Muscle of leg (tissue), 11 donors: ENCODE results near the gene PAPOLA. TPM values are rescaled to one million over a fixed set of nuclear protein-coding genes. Genes with fewer than 3 reads are reported as not detected.

ENCODE experiments used
- DNase-seq: peaks from one replicate; pipeline ENCODE4 v3.0.0; 2013
- H3K27ac ChIP-seq: one replicate; pipeline ENCODE4 v1.5.1; 2013; ENCODE audit warnings: mild to moderate bottlenecking, low read length, control low read depth
- H3K27me3 ChIP-seq: one replicate; pipeline ENCODE4 v1.6.1; 2013; ENCODE audit warnings: low read length; ENCODE audit not compliant: control insufficient read depth, insufficient read depth
- H3K36me3 ChIP-seq: one replicate; pipeline ENCODE4 v1.6.1; 2013; ENCODE audit warnings: low read length; ENCODE audit not compliant: control insufficient read depth, insufficient read depth
- H3K4me1 ChIP-seq: one replicate; pipeline ENCODE4 v1.6.1; 2013; ENCODE audit warnings: low read length; ENCODE audit not compliant: control insufficient read depth, insufficient read depth
- H3K4me3 ChIP-seq: one replicate; pipeline ENCODE4 v1.5.1; 2013; ENCODE audit warnings: low read length, control low read depth
- H3K9me3 ChIP-seq: replicated peaks from 2 replicates; pipeline ENCODE4 v1.6.1; 2013; ENCODE audit warnings: low read depth, low read length; ENCODE audit not compliant: control insufficient read depth
- WGBS: methylation state at CpG from one replicate; pipeline ENCODE4 v1.1.5; 2013; ENCODE audit warnings: missing lambda C conversion rate; ENCODE audit not compliant: insufficient coverage; 5-methylcytosine and 5-hydroxymethylcytosine counted together
- polyA plus RNA-seq, 8 donors: library from polyadenylated mRNA; unstranded; fragments of 120-200 nt; gene quantifications; one replicate each; pipeline versions ENCODE4 v1.2.1 to v1.2.3, GENCODE V29; 2013; ENCODE audit warnings: inconsistent platforms in 1 of 8, low replicate concordance in 1 of 8; ENCODE audit not compliant: insufficient read length in 8 of 8, insufficient read depth in 1 of 8
- total RNA-seq: library from RNA; stranded (reverse); fragments of 120-200 nt; gene quantifications from one replicate; pipeline ENCODE4 v1.2.4, GENCODE V29; 2013

PAPOLA gene
- total and polyA plus RNA-seq, 9 donors = 72.9 to 111 (median 89.7) TPM

- Histone ChIP-seq H3K36me3 (no peaks in the 10 kb centered on the region), H3K27ac (no peak overlapping the region), H3K27me3 (peaks cover 43% of the 10 kb centered on the region), H3K9me3 (no peaks in the 10 kb centered on the region), H3K4me3 (no peak overlapping the region), H3K4me1 (peaks cover 16% of the 10 kb centered on the region)
- WGBS = 33% methylated on average over 14 of the region's 22 CpGs
- peak; percentile 61 for DNase-seq
These were observed 86.5 kb downstream of the PAPOLA start for GRCh38 chr14:96588410-96589257.

GRCh38 chr14:96589577-96589976 is 87.4 kb downstream of the PAPOLA start:
- DNase-seq = peak; percentile 33
- Histone ChIP-seq H3K9me3 (no peaks in the 10 kb centered on the region), H3K4me3 (no peak overlapping the region), H3K36me3 (no peaks in the 10 kb centered on the region), H3K27ac (no peak overlapping the region), H3K4me1 (peaks cover 16% of the 10 kb centered on the region), H3K27me3 (peaks cover 36% of the 10 kb centered on the region)
- 50% methylated on average over 2 of the region's 3 CpGs for WGBS

GRCh38 chr14:96590190-96590864 is 88.1 kb downstream of the PAPOLA start:
- DNase-seq = no peak
- H3K36me3 ChIP-seq = no peaks in the 10 kb centered on the region
- 70% methylated on average over 7 of the region's 9 CpGs for WGBS
- H3K4me3 ChIP-seq = no peak overlapping the region
- no peaks in the 10 kb centered on the region for H3K9me3 ChIP-seq
- H3K27ac ChIP-seq = no peak overlapping the region
- peaks cover 16% of the 10 kb centered on the region for H3K4me1 ChIP-seq
- H3K27me3 ChIP-seq = peaks cover 29% of the 10 kb centered on the region

GRCh38 chr14:96592591-96593386 is 90.6 kb downstream of the PAPOLA start:
- Histone ChIP-seq H3K4me1 (peaks cover 16% of the 10 kb centered on the region), H3K36me3 (no peaks in the 10 kb centered on the region), H3K27ac (no peak overlapping the region), H3K4me3 (peak overlapping the region; percentile 26), H3K9me3 (no peaks in the 10 kb centered on the region), H3K27me3 (peaks cover 20% of the 10 kb centered on the region)
- no peak for DNase-seq
- 3% methylated on average over 44 of the region's 54 CpGs for WGBS

GRCh38 chr14:96594961-96595360 is 92.8 kb downstream of the PAPOLA start:
- H3K27me3 ChIP-seq = peaks cover 23% of the 10 kb centered on the region
- no peak for DNase-seq
- 68% methylated on average over 4 of the region's 6 CpGs for WGBS

GRCh38 chr14:96597680-96598079 is 95.5 kb downstream of the PAPOLA start:
- no peak for DNase-seq
- no peaks in the 10 kb centered on the region for H3K36me3 ChIP-seq
- H3K27me3 ChIP-seq = peaks cover 17% of the 10 kb centered on the region
- peaks cover 4% of the 10 kb centered on the region for H3K4me1 ChIP-seq
- WGBS = 98% methylated on average over 5 of the region's 5 CpGs
- H3K9me3 ChIP-seq = no peaks in the 10 kb centered on the region
- H3K27ac ChIP-seq = no peak overlapping the region
- H3K4me3 ChIP-seq = no peak overlapping the region

More at GRCh38 chr14:96594961-96595360, 92.8 kb downstream of the PAPOLA start:
- Histone ChIP-seq H3K27ac (no peak overlapping the region), H3K36me3 (no peaks in the 10 kb centered on the region), H3K4me1 (peaks cover 9% of the 10 kb centered on the region), H3K4me3 (no peak overlapping the region), H3K9me3 (no peaks in the 10 kb centered on the region)

- H3K4me1 ChIP-seq = no peaks in the 10 kb centered on the region
- no peak overlapping the region for H3K4me3 ChIP-seq
- H3K9me3 ChIP-seq = no peaks in the 10 kb centered on the region
- no peak for DNase-seq
- no peak overlapping the region for H3K27ac ChIP-seq
- H3K36me3 ChIP-seq = no peaks in the 10 kb centered on the region
- peaks cover 12% of the 10 kb centered on the region for H3K27me3 ChIP-seq
- WGBS = 22% methylated on average over 10 of the region's 14 CpGs
These were observed 96.2 kb downstream of the PAPOLA start for GRCh38 chr14:96598332-96598928.

- WGBS = 78% methylated on average over 4 of the region's 10 CpGs
- Histone ChIP-seq H3K27ac (no peak overlapping the region), H3K4me3 (no peak overlapping the region), H3K36me3 (no peaks in the 10 kb centered on the region), H3K27me3 (peaks cover 9% of the 10 kb centered on the region), H3K4me1 (no peaks in the 10 kb centered on the region), H3K9me3 (no peaks in the 10 kb centered on the region)
- no peak for DNase-seq
These were observed 96.9 kb downstream of the PAPOLA start for GRCh38 chr14:96599076-96599475.

- peaks cover 23% of the 10 kb centered on the region for H3K27me3 ChIP-seq
- WGBS = 67% methylated on average over 1 of the region's 2 CpGs
- H3K4me1 ChIP-seq = no peaks in the 10 kb centered on the region
- H3K27ac ChIP-seq = no peak overlapping the region
- H3K9me3 ChIP-seq = no peaks in the 10 kb centered on the region
- H3K36me3 ChIP-seq = no peaks in the 10 kb centered on the region
- no peak overlapping the region for H3K4me3 ChIP-seq
- DNase-seq = no peak
These were observed 100.0 kb downstream of the PAPOLA start for GRCh38 chr14:96602186-96602585.
